B cell (primary cell): ENCODE data around the gene PLGRKT. TPM values are rescaled to one million over a fixed set of nuclear protein-coding genes. Genes with fewer than 3 reads are reported as not detected.

Experiments
- ATAC-seq: fragments of 200-7000 bp; cut with Tn5 transposase; one replicate; pipeline ENCODE4 v1.10.0; 2021; ENCODE audit warnings: low read depth, mild to moderate bottlenecking, moderate number of reproducible peaks, moderate library complexity
- CTCF ChIA-PET: fragments of 350-600 bp; sonication (Branson Sonifier 250); formaldehyde crosslinking; loops from one replicate; lab custom pipeline; 2021; ENCODE audit warnings: antibody characterized with exemption, inconsistent platforms; lab: Charles Lee
- POLR2A ChIA-PET: fragments of 350-600 bp; sonication (Branson Sonifier 250); formaldehyde crosslinking; loops from one replicate; lab custom pipeline; 2021; ENCODE audit warnings: antibody characterized with exemption; lab: Charles Lee
- DNase-seq: peaks from one replicate; pipeline ENCODE4 v3.0.0; 2013
- H2AFZ ChIP-seq: 2 replicates; pipeline ENCODE4 v1.6.1; 2012; ENCODE audit warnings: mild to moderate bottlenecking, low read depth, low read length; ENCODE audit not compliant: insufficient read depth, poor library complexity, severe bottlenecking
- H3K27ac ChIP-seq, 2 donors: 1 replicate in 1 of 2; 2 replicates in 1 of 2; pipeline ENCODE4 v1.5.1; 2012 to 2013; ENCODE audit warnings: low read length in 2 of 2, mild to moderate bottlenecking in 2 of 2, moderate library complexity in 1 of 2
- H3K27me3 ChIP-seq, 4 experiments: fragments of 200-600 bp in 1 of 4; sonication (generic) in 1 of 4; replicated peaks in 1 of 4; 1 replicate in 2 of 4; 2 replicates in 2 of 4; pipeline versions ENCODE4 v1.6.1 to v1.7.0; 2013 to 2016; ENCODE audit warnings: low read length in 3 of 4, mild to moderate bottlenecking in 2 of 4, mixed read lengths in 1 of 4, moderate library complexity in 1 of 4; ENCODE audit not compliant: insufficient read depth in 4 of 4, control insufficient read depth in 3 of 4; ENCODE audit errors: control extremely low read depth in 1 of 4
- H3K36me3 ChIP-seq, 2 experiments: replicated peaks in 1 of 2; 1 replicate in 1 of 2; 2 replicates in 1 of 2; pipeline versions ENCODE4 v1.6.1 to v1.7.1; 2013; ENCODE audit warnings: low read length in 1 of 2; ENCODE audit not compliant: insufficient read depth in 2 of 2, control insufficient read depth in 1 of 2; ENCODE audit errors: control extremely low read depth in 1 of 2, extremely low read depth in 1 of 2
- H3K4me1 ChIP-seq, 2 donors: fragments of 200-600 bp in 1 of 2; sonication (generic) in 1 of 2; 1 replicate in 1 of 2; 2 replicates in 1 of 2; pipeline versions ENCODE4 v1.5.1 to v1.6.1; 2013 to 2017; ENCODE audit warnings: low read length in 2 of 2; ENCODE audit not compliant: control insufficient read depth in 2 of 2, insufficient read depth in 2 of 2
- H3K4me2 ChIP-seq: replicated peaks from 2 replicates; pipeline ENCODE3; 2012; ENCODE audit warnings: mild to moderate bottlenecking, low read depth, low read length; ENCODE audit not compliant: poor library complexity, severe bottlenecking
- H3K4me3 ChIP-seq, 5 experiments: fragments of 200-600 bp in 1 of 5; sonication (generic) in 1 of 5; 1 replicate in 3 of 5; 2 replicates in 2 of 5; pipeline versions ENCODE4 v1.5.1 to v1.7.0; 2011 to 2016; ENCODE audit warnings: low read length in 4 of 5, mild to moderate bottlenecking in 4 of 5, low read depth in 2 of 5, control low read depth in 1 of 5, moderate library complexity in 1 of 5; ENCODE audit not compliant: insufficient read depth in 1 of 5; ENCODE audit errors: control extremely low read depth in 1 of 5, extremely low read depth in 1 of 5
- H3K79me2 ChIP-seq: fragments of 200-600 bp; sonication (generic); one replicate; pipeline ENCODE4 v1.6.0; 2016; ENCODE audit warnings: low read length; ENCODE audit not compliant: control insufficient read depth, insufficient read depth
- H3K9ac ChIP-seq: fragments of 200-600 bp; sonication (generic); 2 replicates; pipeline ENCODE4 v1.6.1; 2017; ENCODE audit warnings: mild to moderate bottlenecking, low read length, moderate library complexity
- H3K9me3 ChIP-seq, 3 donors: one replicate each; pipeline versions ENCODE4 v1.6.1 to v1.7.1; 2013; ENCODE audit warnings: low read length in 2 of 3; ENCODE audit not compliant: control insufficient read depth in 2 of 3, insufficient read depth in 1 of 3; ENCODE audit errors: control extremely low read depth in 1 of 3
- H4K20me1 ChIP-seq: 2 replicates; pipeline ENCODE4 v1.6.0; 2012; ENCODE audit warnings: mild to moderate bottlenecking, low read length; ENCODE audit not compliant: insufficient read depth, control insufficient read depth, poor library complexity, severe bottlenecking
- H3K27ac Mint-ChIP-seq: one replicate; pipeline ENCODE4 v1.8.0; 2021; ENCODE audit warnings: mixed read lengths
- H3K27me3 Mint-ChIP-seq: one replicate; pipeline ENCODE4 v1.8.0; 2021; ENCODE audit warnings: mixed read lengths
- H3K4me1 Mint-ChIP-seq: one replicate; pipeline ENCODE4 v1.8.0; 2021; ENCODE audit warnings: mixed read lengths
- H3K4me3 Mint-ChIP-seq: one replicate; pipeline ENCODE4 v1.8.0; 2021; ENCODE audit warnings: mixed read lengths
- H3K9me3 Mint-ChIP-seq: one replicate; pipeline ENCODE4 v1.8.0; 2022; ENCODE audit warnings: mixed read lengths; ENCODE audit not compliant: insufficient read depth
- CTCF ChIP-seq: fragments of 200-600 bp; IDR thresholded peaks from one replicate; pipeline ENCODE4 v1.8.0; 2022; ENCODE audit warnings: antibody characterized with exemption, mild to moderate bottlenecking
- EZH2 ChIP-seq: IDR thresholded peaks from 2 replicates; pipeline ENCODE4 v1.6.1; 2012; ENCODE audit warnings: borderline replicate concordance, low read depth, mild to moderate bottlenecking, moderate library complexity, low read length; ENCODE audit not compliant: insufficient read depth, poor library complexity, severe bottlenecking
- WGBS: methylation state at CpG from one replicate; pipeline ENCODE4 v1.1.5; 2013; ENCODE audit warnings: missing lambda C conversion rate; ENCODE audit not compliant: insufficient coverage; 5-methylcytosine and 5-hydroxymethylcytosine counted together
- intact Hi-C: fragments of 100-400 bp; cut with micrococcal nuclease; formaldehyde crosslinking; loops from one replicate; pipeline ENCODE4 v1.10.0; 2022
- polyA plus RNA-seq: library from polyadenylated mRNA; depleted of rRNA; stranded (reverse); fragments of >200 nt; gene quantifications from 2 replicates; pipeline ENCODE4 v1.2.3, GENCODE V29; 2012
- total RNA-seq, 2 donors: library from RNA; stranded (reverse); fragments of 120-200 nt in 1 of 2; gene quantifications; 1 replicate in 1 of 2; 2 replicates in 1 of 2; pipeline versions ENCODE4 v1.2.3 to v1.2.4, GENCODE V29; 2013 to 2022

The PLGRKT gene
- total and polyA plus RNA-seq, 2 donors (not counting 1 experiment from before 2014, with no cell fraction given), result 8.4 to 11.0 TPM

- TF ChIP-seq EZH2 (no peak), CTCF (no peak)
- intact Hi-C loops, result no loop called here
These were observed 82.5 kb downstream of the PLGRKT start for GRCh38 chr9:5355226-5355625.

GRCh38 chr9:5354184-5354583 is 83.5 kb downstream of the PLGRKT start:
- H3K36me3 ChIP-seq, result no peaks in the 10 kb centered on the region
- Mint-ChIP-seq H3K27ac (no peak overlapping the region), H3K27me3 (no peaks in the 10 kb centered on the region), H3K4me3 (no peak overlapping the region), H3K4me1 (peaks cover 7% of the 10 kb centered on the region), H3K9me3 (peaks cover 8% of the 10 kb centered on the region)
- CTCF ChIA-PET, result no interaction called here
- no peak overlapping the region for H3K27ac ChIP-seq
- intact Hi-C loops, result no loop called here
- 90% methylated on average over 2 of the region's 2 CpGs for whole genome bisulfite sequencing
- peaks cover 0 to 12% (median 2%) of the 10 kb centered on the region in 3 donors for H3K9me3 ChIP-seq
- TF ChIP-seq CTCF (no peak), EZH2 (no peak)
- no peak overlapping the region for H3K9ac ChIP-seq
- no peaks in the 10 kb centered on the region for H4K20me1 ChIP-seq
- H3K4me2 ChIP-seq, result no peak overlapping the region
- ATAC-seq (no peak), DNase-seq (no peak)
- POLR2A ChIA-PET, result no interaction called here
- no peaks in the 10 kb centered on the region for H3K4me1 ChIP-seq
- no peaks in the 10 kb centered on the region for H3K27me3 ChIP-seq
- no peak overlapping the region for H2AFZ ChIP-seq
- H3K79me2 ChIP-seq, result no peaks in the 10 kb centered on the region
- no peak overlapping the region for H3K4me3 ChIP-seq

More at GRCh38 chr9:5355226-5355625, 82.5 kb downstream of the PLGRKT start:
- no peaks in the 10 kb centered on the region for H4K20me1 ChIP-seq
- H3K9me3 ChIP-seq, result peaks cover 0 to 7% (median 0%) of the 10 kb centered on the region in 3 donors
- no peaks in the 10 kb centered on the region for H3K27me3 ChIP-seq
- H3K27ac ChIP-seq, result no peak overlapping the region
- H3K4me1 ChIP-seq, result no peaks in the 10 kb centered on the region
- ChIA-PET POLR2A (no interaction called here), CTCF (no interaction called here)
- H3K36me3 ChIP-seq, result peaks cover 0 to 1% of the 10 kb centered on the region in 2 experiments
- H3K27ac Mint-ChIP-seq, result no peak overlapping the region
- peaks cover 4% of the 10 kb centered on the region for H3K9me3 Mint-ChIP-seq
- no peaks in the 10 kb centered on the region for H3K27me3 Mint-ChIP-seq
- no peak overlapping the region for H3K4me3 Mint-ChIP-seq
- no peak overlapping the region for H3K9ac ChIP-seq
- H3K4me2 ChIP-seq, result no peak overlapping the region
- H3K4me3 ChIP-seq, result no peak overlapping the region
- ATAC-seq (no peak), DNase-seq (no peak)
- WGBS, result no CpG with 5 or more reads among the region's 1 CpG
- H3K79me2 ChIP-seq, result no peaks in the 10 kb centered on the region
- no peak overlapping the region for H2AFZ ChIP-seq
- H3K4me1 Mint-ChIP-seq, result peaks cover 7% of the 10 kb centered on the region
